DMS153 (cell line): ENCODE results near the gene CNTNAP2.
A peak's percentile ranks its signal among the peaks of the same experiment; 100 is the strongest.

Experiments used
- DNase-seq: peaks from one replicate; lab custom pipeline; 2025; lab: John Stamatoyannopoulos, UW

CNTNAP2 gene

DNA sequence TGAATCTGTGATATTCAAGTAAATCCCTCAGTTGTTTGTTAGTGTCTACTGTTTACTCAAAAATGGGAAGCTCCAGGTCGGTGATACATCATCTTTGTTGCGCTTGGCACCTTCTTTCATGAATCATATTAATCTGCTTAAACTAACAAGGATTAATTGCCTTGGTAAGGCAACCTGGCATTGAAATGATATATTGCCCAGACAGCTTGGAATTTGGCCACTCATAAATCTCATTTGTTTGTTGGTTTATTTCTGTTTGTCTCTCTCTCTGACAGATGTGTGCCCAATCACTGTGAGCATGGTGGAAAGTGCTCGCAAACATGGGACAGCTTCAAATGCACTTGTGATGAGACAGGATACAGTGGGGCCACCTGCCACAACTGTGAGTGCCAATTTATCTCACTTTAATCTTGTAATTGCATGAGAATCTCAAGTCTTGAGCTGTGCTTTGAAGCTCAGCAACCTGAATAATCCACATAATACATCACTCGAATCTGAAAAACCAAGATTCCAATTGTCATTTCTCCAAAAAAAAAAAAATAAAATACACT, 1369.1 kb downstream of the CNTNAP2 start:
- peak; percentile 28 for DNase-seq

DNA sequence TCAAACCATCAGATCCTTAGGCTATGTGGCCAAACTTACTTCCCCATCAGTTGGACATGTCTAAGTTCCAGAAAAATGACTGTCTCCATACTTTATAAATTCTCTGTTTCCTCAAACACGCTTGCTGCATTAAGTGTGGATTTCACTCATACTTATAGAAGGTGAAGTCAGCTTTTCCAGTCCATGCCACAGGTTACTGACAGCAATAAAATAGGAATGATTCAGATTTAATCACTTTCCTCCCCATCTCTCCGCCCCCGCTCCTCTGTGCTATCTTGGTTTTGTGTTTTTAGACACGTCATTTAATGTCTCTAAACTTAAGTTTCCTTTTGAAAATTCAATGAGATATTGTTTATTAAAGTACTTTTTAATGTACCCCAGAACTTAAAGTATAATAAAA, 1376.0 kb downstream of the CNTNAP2 start:
- DNase-seq = no peak

DNA sequence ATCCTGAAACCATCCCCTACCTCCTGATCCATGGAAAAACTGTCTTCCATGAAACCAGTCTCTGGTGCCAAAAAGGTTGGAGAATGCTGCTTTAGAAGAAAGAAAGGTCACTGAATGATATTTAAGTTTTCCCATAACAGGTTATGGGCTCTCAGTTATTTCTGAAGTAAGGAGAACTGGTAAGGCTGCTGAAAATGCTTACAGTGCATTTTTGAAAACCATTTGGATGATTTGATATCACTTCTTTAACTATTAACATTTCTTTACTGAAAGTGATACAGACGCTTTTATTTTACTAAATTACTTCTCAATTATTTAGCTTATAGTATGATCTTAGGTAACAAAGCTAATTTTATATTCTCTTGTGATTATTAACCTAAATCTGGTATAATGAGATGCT, 1379.6 kb downstream of the CNTNAP2 start:
- no peak for DNase-seq

DNA sequence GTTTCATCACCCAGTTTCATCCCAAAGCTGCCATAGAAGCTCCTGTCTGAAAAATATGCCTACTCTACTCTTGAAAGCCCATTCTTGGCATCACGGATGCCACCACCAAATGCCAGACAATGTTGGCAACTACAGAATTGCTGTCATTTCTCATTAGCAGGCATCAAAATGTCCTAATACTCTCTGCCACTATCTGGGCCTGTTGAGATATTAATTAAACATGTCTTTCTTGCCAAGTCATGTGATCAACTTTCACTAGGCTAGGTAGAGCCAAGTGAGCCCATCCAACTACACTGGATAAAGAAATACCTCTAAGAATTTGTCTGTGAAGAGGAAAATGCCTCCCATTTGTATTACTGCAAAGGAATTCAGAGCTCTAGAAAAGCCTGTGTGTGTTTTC, 1380.6 kb downstream of the CNTNAP2 start:
- DNase-seq = no peak

DNA sequence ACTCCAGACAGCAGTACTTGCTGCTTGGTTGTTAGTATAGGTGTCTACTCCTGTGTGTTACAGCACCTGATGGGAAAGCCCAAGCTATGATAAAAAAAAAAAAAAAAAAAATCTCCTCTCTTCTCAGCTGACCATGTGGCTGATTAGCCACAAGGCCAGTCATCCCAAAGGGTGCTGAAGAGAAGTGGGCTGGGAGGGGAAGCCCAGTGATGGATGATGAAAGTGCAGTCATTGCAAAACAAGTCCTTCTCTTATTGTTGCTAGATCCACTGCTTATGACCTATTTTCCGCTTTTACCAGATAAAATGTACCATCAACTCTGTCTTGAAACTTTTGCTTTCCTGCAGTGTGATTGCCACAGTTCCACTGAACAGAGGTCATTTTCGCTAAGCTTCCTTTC, 1381.5 kb downstream of the CNTNAP2 start:
- no peak for DNase-seq

DNA sequence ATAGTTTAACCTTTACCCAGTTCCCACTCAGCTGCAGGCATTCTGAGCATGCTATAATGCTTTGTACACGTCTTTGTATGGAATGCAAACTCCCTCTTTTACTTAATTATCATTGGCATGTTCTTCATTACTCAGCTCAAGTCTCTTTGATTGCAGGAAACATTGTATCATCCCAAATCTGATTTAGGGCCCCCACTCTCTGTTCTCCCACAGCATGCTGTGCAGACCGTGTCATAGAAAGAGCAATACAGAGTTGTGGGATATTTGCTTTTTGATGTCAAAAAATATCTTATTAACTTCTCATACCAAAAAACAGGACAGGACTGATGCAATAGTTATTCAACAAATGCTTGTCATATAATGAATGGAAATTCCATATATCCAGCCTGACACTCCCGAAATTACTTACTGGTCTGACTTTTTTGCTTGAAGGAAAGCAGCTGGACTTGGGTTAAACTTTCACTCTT, 1392.5 kb downstream of the CNTNAP2 start:
- no peak for DNase-seq

DNA sequence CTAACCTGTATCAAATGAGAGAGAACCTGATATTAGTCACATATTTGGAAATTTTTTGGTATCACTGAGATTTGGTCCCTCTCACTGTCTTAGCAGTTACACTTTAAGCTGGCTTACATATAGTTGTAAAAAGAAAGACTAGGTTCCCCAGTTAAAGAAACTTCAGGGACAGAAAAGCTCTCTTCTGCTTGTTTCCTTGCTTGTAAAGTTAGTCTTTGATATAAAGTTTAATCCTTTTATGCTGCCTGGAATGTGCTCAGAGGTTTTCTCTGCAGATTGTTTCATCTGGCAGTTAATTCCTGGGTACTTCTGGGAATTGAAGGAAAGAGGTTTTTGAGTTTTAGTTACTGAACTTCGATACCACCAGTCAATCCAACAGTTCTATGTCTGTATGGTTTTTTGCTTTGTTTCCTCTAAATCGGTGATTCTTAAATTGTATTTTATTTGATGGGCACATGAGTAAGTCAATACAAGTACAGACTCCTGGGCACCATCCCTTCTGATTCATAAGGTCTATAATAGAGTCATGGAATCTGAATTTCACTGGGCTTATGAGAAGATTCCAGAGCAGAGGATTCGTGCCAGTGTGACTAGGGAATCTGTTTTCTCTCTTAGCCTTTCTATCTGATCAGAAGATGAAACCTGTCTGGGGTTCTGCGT, 1393.1 kb downstream of the CNTNAP2 start:
- DNase-seq = no peak

DNA sequence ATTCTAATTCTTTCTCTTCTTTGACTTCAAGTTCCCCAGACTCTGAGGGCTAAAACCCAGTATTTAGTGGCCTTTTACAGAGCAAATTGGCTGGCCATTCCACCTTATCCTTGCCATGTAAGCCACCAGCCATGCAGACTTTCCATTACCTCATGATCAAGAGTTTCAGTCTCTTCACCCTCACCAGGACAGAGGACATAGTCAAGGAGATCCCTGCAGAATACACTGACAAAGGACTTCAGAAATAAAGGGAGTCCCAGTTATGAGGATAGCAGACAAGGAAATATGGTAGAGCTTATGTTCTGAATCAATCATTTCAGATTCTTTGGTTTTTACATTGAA, 1393.6 kb downstream of the CNTNAP2 start:
- DNase-seq = no peak

DNA sequence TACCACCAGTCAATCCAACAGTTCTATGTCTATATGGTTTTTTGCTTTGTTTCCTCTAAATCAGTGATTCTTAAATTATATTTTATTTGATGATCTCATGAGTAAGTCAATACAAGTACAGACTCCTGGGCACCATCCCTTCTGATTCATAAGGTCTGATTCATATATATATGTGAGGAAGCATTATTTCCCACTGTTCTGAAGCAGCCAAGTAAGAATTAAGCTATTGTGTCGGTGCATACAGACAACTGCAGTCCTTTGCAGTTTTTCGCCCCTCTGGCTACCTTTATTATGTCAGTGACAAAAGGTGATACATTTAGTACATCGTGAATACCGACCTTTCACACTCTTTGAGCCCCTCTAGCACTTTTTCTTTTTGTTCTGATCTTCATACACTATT, 1394.3 kb downstream of the CNTNAP2 start:
- DNase-seq = no peak

DNA sequence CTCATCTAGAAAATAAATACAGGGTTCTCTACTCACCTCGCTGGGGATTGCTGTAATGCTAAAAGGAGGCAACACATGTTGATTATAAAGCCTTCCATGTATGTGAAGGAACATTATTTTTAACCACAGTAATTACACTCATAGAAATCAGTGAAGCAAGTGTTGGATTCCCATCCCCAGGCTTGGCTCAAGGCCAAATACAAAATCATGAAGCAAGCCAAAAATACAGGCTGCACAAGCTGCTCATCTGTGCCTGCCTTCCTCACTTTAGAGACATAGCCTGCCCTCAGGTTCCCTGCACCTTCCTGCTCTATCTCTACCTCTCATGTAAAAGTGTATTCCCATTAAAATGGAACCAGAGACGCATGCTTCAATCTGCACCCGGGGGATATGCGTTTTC, 1396.8 kb downstream of the CNTNAP2 start:
- no peak for DNase-seq

DNA sequence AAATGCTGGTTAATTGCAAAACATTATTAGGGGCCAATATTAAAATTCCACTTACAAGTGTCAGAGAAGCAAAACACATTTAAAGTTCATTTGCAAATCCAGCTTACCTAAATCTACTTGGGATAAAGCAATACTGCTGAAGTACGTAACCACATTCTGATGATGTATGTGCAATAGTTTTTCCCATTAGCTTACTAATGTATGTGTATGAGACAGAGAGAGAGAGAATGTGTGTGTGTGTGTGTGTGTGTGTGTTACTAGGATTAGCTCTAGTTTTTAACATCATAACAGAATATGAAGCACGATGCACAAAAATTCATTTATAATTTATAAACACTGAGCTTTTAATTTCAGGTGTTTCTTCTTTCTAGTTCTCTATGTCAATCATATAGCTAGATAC, 1399.8 kb downstream of the CNTNAP2 start:
- no peak for DNase-seq

DNA sequence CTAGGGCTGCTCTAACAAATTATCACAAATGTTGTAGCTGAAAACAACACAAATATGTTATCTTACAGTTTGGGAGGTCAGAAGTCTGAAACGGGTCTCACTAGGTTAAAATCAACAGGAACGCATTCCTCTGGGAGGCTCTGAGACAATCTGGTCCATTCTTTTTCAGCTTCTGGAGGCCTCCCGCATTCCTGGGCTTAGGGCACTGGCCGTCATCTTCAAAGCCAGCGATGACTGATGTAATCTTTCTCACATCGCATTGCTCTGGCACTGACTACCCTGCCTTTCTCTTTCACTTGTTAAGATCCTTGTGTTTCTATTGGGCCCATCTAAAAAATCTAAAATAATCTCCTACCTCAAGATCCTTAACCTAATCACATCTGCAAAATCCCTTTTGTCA, 1402.5 kb downstream of the CNTNAP2 start:
- DNase-seq = no peak

DNA sequence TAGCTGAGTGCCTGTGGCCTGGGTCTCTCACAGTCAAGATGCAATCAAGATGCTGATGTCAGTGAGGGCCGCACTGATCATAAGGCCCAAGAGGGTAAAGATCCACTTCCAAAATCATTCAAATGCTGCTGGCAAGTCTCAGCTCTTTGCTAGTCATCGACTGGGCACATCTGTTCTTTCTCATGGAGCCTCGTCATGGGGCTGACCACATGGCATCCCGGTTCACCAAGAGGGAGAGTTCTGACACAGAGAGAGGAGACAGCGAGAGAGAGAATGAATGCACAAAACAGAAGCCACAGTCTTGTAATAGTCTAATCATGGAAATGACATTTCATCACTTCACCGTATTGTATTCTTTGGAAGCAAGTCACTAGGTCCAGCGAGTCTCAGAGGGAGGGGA, 1406.5 kb downstream of the CNTNAP2 start:
- DNase-seq = no peak

DNA sequence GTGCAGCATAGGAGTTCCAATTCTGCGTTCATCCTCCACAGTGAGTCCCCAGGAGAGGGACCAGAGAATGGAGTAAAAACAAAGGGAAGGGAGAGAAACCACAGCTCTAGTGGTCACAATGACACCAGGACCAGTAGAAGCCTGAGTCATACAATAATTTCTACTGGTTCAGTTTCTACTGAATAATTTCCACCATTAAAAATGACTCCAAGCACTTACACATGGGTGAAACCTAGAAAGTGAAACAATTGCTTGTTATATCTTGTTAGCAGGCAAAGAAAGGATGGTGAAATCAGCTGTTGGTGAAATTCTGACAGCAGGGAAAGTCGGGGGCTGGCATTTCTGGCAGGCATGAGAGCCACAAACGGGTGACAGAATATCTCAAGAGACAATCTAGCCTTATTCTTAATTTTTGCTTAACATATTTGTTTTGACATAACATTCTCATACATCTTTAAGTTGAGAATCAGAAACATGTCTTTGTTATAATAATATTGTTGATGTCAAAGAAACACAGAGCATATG, 1408.2 kb downstream of the CNTNAP2 start:
- no peak for DNase-seq

DNA sequence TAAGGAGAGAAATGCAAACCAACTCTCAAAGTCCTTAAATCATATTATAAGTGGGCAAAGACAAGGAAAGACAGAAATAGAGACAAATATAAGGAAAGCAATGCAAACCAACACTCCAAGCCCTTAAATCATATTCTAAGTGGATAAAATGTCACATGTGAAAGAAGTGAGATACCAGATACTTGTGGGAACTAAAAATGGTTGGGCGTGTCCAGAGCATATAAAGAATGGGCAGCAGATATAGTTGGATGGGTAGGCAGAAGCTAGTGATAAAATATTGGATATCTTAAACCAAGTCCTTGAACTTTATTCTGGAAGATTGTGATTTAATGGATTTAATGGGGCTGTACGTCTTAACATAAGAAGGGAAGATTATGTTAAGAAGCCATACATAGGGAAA, 1408.7 kb downstream of the CNTNAP2 start:
- DNase-seq = no peak

DNA sequence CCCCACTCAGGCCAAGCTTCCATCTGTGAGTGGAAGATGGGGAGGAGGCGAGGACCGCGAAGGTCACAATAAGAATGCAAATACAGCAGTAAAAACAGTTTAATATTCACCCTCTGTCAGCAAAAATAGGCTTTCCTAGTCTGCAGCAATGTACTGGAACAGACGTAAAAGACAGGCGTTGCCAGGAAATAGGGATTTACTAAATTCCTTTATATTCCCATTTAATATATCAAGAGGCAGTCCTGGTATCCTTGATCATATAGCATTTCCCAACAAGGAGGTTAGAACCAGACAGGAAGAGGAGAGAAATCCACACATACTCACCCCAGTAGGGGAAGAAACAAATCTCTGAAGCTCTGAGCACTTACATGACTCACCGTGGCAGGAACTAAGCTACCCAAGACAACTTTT, 1419.1 kb downstream of the CNTNAP2 start:
- DNase-seq = no peak

DNA sequence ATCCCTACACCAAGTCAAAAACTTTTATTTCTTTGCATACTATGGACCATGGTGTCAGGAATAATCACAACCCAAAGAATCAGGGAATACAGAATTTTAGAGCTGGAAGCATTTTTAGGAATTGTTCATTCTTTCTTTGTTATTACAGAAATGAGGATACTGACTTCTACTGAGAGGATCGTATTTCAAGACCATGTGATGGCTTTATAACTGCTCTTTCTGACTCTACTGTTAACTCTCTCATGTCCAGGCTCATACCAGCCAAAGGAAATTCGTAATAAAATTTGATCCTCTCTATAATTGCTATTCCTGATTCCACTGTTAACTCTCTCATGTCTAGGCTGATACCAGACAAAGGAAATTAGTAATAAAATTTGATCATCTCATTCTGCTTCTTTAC, 1423.1 kb downstream of the CNTNAP2 start:
- DNase-seq = no peak

DNA sequence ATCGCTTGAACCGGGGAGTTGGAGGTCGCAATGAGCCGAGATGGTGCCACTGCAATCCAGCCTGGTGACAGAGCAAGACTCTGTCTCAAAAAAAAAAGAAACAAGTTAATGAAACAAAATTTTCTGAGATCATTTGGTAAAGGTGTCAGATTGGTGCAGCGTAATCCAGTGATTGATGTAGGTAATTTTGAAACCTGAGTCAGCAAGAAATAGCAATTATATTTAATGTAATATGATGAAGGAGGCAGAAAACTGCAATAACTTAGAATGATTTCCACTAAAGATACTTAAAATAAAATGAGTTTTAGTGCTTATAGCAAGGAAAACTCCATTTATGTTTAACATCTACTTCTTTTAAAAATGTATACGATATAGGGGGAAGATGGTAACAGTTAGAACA, 1424.1 kb downstream of the CNTNAP2 start:
- no peak for DNase-seq

DNA sequence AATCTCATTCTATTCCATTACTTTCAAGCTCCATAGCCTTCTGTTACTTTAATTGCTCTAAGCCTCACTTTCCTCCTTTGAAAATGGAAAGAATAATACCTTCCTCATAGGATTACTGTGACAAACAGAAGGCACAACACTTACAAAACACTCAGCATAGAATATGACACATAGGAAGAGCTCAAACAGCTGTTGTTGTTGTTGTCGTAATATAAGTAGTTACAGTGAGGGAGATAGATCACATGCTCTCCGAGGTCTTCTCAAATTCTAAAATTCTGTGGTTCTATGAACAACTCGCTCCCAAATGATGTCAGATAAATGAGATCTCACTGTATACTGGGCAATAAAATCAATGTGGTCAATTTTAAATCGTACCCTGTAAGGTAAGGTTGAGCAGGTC, 1424.7 kb downstream of the CNTNAP2 start:
- DNase-seq = no peak

DNA sequence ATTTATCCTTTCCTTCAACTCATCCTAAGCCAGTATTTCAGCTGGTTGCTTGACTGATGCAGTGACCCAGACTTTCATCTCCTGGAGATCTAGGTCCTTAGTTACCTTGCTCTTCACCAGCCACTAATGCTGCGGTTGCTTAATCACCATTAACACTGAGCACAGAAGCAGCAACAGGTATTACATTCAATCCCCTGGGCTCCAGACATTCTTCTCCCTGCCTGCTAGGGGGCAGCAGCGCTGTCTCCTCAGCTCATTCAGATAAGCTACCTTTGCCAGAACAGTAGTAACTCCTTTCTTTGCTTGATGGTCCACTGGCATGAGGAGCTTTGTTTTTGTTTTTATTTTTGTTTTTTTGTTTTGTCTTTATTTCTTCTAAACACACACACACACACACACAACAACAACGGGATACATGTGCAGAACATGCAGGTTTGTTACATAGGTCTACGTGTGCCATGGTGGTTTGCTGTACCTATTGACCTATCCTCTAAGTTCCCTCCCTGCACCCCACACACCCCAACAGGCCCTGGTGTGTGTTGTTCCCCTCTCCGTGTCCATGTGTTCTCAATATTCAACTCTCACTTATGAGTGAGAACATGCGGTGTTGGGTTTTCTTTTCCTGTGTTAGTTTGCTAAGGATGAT, 1430.8 kb downstream of the CNTNAP2 start:
- DNase-seq = peak; percentile 23

DNA sequence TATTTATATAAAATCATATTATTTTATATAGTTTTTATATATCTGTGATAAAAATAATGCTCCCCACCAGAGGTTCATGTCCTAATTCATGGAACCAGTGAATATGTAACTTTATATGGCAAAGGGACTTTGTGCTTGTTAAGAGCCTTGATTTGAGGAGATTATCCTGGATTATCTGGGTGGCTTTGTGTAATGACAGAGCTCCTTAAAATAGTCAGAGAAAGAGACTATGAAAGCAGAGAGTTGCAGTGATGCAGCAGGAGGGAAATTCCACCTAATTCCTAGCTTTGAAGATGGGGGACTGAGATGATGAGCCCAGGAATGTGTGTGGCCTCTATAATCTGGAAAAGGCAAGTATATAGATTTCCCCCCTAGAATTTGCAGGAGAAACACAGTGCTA, 1439.7 kb downstream of the CNTNAP2 start:
- DNase-seq = no peak

DNA sequence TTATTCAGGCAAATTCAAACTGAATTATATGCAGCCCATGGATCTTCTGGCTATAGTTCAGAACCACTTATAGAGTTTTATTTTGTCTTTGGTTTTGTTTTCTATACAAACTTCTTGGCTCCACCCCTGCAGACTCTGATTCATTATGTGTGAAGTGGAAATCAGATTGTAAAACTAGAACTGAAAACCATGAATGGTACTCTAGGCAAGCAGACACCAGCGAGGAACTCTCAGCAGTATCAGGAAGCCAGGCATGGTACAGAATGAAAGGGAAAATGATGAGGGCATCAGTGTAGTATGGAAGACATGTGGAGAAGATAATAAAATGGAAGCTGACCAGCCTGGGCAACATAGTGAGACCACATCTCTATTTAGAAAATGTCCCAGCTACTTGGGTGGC, 1447.1 kb downstream of the CNTNAP2 start:
- no peak for DNase-seq

DNA sequence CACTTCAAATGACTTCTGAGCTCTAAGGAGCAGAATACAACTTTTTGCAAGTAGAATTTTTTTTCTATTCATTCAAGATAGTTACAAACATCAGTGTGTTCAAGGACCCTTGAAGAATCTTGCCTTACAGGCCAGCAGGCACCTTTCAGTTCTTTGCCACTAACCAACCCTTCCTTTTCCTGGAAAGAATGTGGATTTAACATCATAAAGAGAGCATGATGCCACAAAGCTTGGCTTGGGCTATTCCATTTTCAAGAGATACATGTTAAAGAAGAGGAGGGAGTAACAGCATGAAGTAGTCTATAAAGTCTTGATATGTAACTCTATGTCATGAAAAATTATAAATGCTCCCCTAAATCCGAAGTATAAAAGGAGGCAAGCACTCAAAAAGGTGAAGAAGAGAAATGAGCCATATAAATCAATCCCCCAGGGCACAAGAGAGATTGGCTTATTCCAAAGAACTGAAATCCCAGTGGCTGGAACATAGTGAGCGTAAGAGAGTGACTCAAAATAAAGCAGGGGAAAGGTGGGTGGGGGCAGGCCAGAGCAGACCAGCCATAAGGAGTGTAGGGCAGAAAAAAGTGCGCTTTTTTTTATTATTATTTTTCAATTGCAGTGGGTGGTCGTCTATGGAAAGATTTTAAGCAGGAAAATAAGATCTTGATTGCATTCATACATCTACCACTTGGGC, 1448.3 kb downstream of the CNTNAP2 start:
- DNase-seq = no peak
